Activated CD4-positive, alpha-beta T cell treated with anti-CD3 and anti-CD28 coated beads, Interleukin-10, Interleukin-2, amounts not matched to agents 100 ng/mL and 50 ng/mL, durations not matched to agents 16 hours and 8 hours (primary cell): ENCODE results near the gene STING1.
A peak's percentile ranks its signal among the peaks of the same experiment; 100 is the strongest.

ENCODE experiments used
- DNase-seq: peaks from one replicate; pipeline ENCODE4 v3.0.0-alpha.2; 2020

The STING1 gene

GRCh38 chr5:139439013-139439903, 43.3 kb downstream of the STING1 start, which contains the start of gene DNAJC18:
TSS of gene DNAJC18 (minus strand) at chr5:139439525. CDS start at chr5:139439445, 80 bp downstream.
- peak; percentile 95 for DNase-seq

- DNase-seq, result no peak
Measured at GRCh38 chr5:139438707-139439012, 43.9 kb downstream of the STING1 start.

- no peak for DNase-seq
Measured at GRCh38 chr5:139435676-139436075, 46.9 kb downstream of the STING1 start.

- DNase-seq, result no peak
Measured at GRCh38 chr5:139431706-139432105, 50.9 kb downstream of the STING1 start.

- no peak for DNase-seq
Measured at GRCh38 chr5:139430015-139430414, 52.5 kb downstream of the STING1 start.

GRCh38 chr5:139426203-139426885, 56.2 kb downstream of the STING1 start:
- no peak for DNase-seq
